Esophagus squamous epithelium (tissue), 4 donors: Measurements from ENCODE around the gene RTN3.

Experiments used
- POLR2A ChIP-seq, 4 donors: fragments of 450-650 bp; IDR thresholded peaks; one replicate each; pipeline ENCODE4 v1.6.1; 2017; ENCODE audit warnings: antibody characterized with exemption in 4 of 4, mild to moderate bottlenecking in 4 of 4, moderate library complexity in 3 of 4
- TF ChIP-seq, protein P1 (sequence below), 6 experiments: fragments of 450-650 bp in 4 of 6; fragments of 200-600 bp in 2 of 6; sonication (generic) in 2 of 6; IDR thresholded peaks; one replicate each; pipeline ENCODE4 v1.5.1; 2016 to 2019; ENCODE audit warnings: antibody characterized with exemption in 6 of 6, mild to moderate bottlenecking in 4 of 6, moderate library complexity in 4 of 6

DNA sequence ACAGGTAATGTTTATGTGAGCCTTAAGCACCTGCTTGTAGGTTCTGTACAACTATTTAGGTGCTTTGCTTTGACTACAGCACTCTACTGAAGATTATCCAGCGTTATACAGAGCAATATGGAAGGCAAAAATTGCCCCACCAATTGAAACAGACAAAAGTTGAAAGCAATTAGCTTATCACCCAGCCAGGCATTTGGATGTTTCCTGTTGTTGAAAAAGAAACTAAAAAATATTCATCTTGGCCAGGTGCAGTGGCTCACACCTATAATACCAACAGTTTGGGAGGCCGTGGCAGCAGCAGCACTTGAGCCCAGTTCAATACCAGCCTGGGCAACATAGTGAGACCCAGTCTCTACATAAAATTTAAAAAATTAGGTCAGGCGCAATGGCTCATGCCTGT is 28.6 kb upstream of the RTN3 start:
- TF ChIP-seq, protein P1, sequence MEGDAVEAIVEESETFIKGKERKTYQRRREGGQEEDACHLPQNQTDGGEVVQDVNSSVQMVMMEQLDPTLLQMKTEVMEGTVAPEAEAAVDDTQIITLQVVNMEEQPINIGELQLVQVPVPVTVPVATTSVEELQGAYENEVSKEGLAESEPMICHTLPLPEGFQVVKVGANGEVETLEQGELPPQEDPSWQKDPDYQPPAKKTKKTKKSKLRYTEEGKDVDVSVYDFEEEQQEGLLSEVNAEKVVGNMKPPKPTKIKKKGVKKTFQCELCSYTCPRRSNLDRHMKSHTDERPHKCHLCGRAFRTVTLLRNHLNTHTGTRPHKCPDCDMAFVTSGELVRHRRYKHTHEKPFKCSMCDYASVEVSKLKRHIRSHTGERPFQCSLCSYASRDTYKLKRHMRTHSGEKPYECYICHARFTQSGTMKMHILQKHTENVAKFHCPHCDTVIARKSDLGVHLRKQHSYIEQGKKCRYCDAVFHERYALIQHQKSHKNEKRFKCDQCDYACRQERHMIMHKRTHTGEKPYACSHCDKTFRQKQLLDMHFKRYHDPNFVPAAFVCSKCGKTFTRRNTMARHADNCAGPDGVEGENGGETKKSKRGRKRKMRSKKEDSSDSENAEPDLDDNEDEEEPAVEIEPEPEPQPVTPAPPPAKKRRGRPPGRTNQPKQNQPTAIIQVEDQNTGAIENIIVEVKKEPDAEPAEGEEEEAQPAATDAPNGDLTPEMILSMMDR (IDR thresholded peaks at IDR 0.05), result no peak
- no peak for TF ChIP-seq POLR2A (IDR thresholded peaks at IDR 0.05)
